ENCODE data around the gene NNMT. TPM values are rescaled to one million over a fixed set of nuclear protein-coding genes. Genes with fewer than 3 reads are reported as not detected.
A peak's percentile ranks its signal among the peaks of the same experiment; 100 is the strongest.
"Not testable (repeated sequence)": the region's sequence is repeated elsewhere in the genome, so short reads cannot be mapped to it uniquely, and the experiment has no call there.

The NNMT gene
- total RNA-seq, 1 donor from 2014 or later: 26.7 TPM

DNA sequence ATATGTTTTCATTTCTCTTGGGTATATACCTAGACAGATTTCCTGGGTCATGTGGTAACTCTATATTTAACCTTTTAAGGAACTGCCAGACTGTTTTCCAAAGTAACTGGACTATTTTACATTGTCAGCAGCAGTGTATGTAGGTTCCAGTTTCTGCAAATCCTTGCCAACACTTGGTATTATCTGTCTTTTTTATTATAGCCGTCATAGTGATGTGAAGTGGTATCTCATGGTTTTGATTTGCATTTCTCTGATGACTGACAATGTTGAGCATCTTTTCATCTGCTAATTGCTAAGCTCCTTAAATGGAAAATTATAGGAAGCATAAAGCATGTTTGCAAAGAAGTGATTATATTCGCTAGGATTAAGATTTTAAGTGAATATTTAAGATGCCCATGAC, 13.9 kb downstream of the NNMT start:
- no peak for DNase-seq

- no peak for DNase-seq
Measured at GRCh38 chr11:114311946-114312345, 15.7 kb downstream of the NNMT start.

DNA sequence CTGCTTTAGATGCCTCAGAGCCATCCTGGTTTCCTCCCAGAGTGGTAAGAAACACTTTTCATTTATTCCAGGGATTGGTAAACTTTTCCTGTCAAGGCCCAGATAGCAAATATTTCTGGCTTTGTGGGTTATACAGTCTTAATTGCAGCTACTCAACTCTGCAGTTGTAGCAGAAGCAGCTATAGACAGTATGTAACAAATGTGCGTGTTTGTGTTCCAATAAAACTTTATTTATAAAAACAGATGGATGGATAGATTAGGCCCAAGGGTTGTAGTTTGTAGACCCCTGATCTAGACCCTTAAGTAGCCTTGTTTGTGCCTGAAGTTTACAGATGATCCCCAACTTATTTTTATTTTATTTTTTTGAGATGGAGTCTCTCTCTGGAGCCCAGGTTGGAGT, 17.9 kb downstream of the NNMT start:
- no peak for DNase-seq

GRCh38 chr11:114315749-114316368, 19.7 kb downstream of the NNMT start:
- no peak for DNase-seq

GRCh38 chr11:114316980-114317786, 21.0 kb downstream of the NNMT start:
- DNase-seq: no peak

DNA sequence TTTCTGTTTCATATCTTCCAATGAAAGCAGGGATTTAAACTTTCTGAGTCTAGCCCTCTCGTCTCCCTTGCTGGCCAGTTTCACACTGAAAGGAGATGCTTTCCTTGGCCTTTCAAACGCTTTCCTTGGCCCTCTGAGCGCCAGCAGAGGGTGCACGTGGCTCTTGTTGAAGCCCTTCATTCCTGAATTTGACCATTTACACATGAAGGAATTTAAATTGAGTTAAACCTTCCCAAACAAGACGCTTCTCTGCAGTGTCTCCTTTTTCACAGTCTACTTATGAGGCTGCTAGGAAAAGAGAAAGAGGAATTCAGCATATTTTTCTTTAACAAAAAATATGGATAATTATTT, 21.6 kb downstream of the NNMT start:
- no peak for DNase-seq

DNA sequence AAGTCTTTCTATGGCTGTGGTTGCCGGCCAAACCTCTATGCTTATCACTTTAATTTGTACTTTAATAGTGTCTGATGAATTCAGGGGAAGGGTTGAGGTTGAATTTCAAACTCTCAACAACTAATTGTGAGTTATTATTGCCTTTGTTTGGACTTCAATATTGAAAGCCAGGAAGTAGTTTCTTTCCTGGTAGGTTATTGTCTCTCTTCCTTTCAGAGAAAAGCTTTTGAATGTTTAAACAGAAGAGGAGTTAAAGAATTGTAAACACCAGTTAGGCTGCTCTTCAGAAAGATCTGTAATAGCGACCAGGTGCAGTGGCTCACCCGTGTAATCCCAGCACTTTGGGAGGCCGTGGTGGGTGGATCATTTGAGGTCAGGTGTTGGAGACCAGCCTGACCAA, 22.2 kb downstream of the NNMT start:
- no peak for DNase-seq

GRCh38 chr11:114319716-114320328, 23.6 kb downstream of the NNMT start:
- DNase-seq: no peak

DNA sequence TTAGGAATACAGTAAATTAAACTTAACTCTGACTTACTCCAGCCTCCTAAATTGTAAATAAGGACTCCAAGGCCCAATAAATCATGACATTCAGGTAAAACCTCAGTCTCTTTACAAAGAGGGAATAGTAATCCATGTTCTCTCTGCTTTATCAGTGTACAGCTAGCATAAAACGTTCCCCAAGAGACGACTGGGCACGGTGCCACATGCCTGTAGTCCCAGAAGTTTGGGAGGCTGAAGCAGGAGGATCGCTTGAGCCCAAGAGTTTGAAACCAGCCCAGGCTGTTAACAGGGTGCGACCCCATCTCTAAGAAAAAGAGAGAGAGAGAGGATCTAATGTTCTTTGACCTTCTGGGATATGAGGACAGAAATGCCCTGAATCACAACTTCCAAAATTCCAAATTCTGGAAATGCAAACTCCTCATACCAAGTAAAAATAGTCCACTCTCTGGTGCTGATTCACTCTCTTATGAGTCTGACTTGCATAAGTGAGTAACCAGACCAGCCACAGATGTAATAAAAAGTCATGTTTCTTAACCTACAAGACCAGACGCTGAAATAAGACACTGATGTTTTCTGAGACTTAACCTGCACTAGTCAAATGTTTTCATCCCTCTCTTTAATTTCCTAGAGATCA, 25.5 kb downstream of the NNMT start:
- no peak for DNase-seq

- DNase-seq: no peak
Measured at GRCh38 chr11:114322934-114323333, 26.7 kb downstream of the NNMT start.

DNA sequence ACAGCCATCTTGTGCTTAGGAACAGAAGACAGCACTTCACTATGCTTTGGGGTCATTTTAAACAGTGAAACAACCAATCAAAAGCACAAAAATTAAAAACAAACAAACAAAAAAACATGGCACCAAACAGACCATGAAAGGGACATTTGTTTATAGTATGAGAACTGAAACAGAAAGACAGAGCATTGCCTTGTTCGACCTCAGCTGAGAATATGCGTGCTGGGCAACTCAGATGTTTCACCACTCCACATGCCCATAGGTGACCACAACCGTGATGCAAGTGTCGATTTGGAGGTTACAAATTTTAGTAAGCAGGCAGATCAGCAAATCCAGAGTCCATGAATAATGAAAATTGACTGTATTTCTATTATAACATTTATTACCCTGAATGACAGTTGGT, 30.0 kb downstream of the NNMT start:
- DNase-seq: no peak

DNA sequence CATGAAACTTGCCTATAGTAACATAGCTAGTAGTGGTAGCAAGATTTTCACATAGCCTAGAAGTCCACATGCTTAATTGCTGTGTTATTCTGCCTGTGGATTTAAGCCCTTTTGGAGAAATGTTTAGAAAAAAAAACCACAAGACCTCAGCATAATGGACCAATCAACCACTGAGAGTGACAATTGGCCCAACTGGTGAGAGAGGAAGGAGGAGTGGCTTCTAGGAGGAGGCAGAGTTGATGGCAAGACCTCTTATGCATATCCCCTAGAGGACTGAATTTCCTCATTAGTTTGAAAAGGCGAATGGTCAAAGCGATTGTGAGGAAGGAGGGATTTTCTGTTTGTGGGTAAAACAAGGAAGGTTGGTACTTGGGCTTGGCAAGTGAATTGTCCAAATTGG, 30.6 kb downstream of the NNMT start:
- no peak for DNase-seq

- no peak for DNase-seq
Measured at GRCh38 chr11:114330373-114330772, 34.2 kb downstream of the NNMT start.

DNA sequence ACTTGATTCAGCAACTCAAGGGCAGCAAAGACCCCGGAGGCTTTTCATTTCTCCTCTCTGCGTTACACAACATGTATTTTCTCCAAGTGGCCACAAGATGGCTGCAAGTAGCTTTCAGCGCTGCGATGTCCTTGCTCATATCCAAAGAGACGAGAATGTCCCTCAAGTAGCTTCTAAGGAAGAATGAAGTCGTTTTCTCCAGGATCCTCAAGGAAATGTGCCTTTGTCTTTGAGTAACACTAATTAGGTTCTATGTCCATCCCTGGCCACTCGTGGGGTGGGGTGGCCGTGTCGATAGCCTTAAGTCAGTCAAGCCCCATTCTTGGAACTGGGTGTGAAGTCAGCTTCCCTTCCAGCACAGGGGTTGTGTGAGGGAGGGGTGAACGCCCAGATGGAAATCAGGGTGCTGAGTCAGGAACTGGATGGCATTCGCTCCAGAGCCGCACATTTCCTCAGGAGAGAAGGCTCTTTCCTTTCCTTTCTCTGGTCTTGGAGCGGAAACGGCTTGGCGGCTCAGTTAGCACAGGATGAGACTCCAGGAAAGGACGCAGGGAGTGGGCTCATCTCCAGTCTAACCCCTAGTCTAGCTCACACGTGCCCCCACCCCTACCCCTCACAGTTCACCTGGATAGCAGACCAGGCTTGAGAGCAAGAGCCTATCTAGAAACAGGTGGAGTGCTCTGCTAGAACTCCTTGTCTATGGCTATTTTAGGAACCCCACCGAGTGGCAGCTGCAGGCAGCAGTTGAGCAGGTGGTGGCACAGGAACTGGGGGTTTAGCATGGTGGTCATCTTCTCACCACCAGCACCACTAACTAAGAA, 44.3 kb downstream of the NNMT start:
- DNase-seq: peak; percentile 69

DNA sequence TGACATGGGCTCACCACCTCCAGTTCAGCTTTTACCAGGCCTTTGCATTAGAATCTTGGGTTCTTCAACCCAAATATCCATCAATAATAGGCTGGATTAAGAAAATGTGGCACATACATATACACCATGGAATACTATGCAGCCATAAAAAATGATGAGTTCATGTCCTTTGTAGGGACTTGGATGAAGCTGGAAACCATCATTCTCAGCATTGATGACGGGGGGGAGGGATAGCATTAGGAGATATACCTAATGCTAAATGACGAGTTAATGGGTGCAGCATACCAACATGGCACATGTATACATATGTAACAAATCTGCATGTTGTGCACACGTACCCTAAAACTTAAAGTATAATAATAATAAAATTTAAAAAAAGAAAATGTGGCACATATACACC, 45.5 kb downstream of the NNMT start:
- not testable (repeated sequence) for DNase-seq

GRCh38 chr11:114342476-114342875, 46.3 kb downstream of the NNMT start:
- DNase-seq: no peak

GRCh38 chr11:114343020-114343419, 46.8 kb downstream of the NNMT start:
- no peak for DNase-seq

DNA sequence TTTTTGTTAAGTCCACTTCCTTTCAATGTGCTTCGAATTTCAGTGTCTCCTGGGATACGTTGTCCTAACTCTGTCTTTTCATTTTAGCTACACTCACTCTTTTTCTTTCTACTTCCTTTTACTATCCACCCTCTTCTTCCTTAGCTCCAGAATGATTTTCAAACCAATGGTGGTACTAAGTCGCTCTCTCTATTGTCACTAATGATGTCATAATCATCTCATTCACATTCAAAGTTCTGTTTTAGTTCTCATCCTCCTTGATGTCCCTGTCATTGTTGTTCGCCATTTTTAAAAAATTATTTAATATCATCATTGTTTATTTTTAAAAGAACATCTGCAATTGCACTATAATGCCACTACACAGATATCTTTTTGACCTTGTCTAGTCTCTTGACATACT, 47.3 kb downstream of the NNMT start:
- DNase-seq: no peak

DNA sequence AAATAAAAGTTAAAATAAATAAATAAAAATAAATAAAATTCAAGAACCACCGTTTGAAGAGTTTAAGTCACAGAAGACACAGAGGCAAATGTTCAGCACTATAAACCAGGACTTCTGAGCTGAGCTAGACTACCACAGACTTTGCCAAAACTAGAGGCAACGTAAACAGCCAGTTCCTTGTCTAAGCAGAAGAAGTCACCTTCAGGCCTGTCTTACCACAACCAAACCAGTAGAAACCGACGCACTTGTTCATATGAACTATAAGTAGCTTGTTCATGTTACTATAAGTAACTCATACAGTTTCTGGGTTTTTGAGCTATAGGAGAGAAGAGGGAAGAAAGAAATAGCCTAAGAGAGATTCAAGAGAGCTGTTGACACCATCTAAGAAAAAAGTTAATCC, 48.3 kb downstream of the NNMT start:
- DNase-seq: no peak

- DNase-seq: no peak
Measured at GRCh38 chr11:114345575-114346222, 49.5 kb downstream of the NNMT start.

DNA sequence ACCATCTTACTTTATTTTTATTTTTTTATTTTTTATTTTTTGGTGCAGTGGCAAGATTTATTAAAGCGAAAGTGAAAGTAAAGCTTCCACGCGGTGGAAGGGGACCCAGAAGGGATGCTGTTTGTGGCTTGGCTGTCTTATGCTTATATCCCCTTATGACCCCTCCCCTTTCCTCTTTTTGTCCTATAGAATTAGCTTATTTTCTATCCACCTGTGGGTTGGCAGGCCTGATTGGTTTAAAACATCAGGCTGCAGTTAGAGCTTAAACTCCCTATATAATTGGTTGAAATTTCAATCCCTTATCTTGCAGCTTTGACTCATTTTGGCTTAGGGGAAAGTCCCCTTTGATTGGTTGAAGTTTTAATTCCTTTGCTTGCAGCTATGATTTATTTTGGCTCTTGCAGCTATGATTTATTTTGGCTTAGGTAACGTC, 50.5 kb downstream of the NNMT start:
- no peak for DNase-seq

All from skin of body (tissue), 2 donors.